GM10248 (cell line): ENCODE measurements around the gene CADPS.

Experiments
- CTCF ChIA-PET: fragments of 300-600 bp; sonication (Branson Sonifier 250); formaldehyde crosslinking; extraction: SDS; loops from one replicate; lab custom pipeline; 2021; ENCODE audit warnings: antibody characterized with exemption; lab: Yijun Ruan, JAX
- POLR2A ChIA-PET: fragments of 350-650 bp; sonication (Branson Sonifier 250); formaldehyde crosslinking; extraction: SDS; loops from one replicate; lab custom pipeline; 2020; ENCODE audit warnings: antibody characterized with exemption; lab: Yijun Ruan, JAX
- DNase-seq: peaks from one replicate; pipeline ENCODE4 v3.0.0; 2012; ENCODE audit errors: extremely low spot score
- TF ChIP-seq, protein P1 (sequence below): IDR thresholded peaks from 2 replicates; pipeline ENCODE4 v1.5.1; 2012; ENCODE audit warnings: mild to moderate bottlenecking, low read depth; ENCODE audit errors: extremely low read depth, missing control alignments, control extremely low read depth

The CADPS gene

DNA sequence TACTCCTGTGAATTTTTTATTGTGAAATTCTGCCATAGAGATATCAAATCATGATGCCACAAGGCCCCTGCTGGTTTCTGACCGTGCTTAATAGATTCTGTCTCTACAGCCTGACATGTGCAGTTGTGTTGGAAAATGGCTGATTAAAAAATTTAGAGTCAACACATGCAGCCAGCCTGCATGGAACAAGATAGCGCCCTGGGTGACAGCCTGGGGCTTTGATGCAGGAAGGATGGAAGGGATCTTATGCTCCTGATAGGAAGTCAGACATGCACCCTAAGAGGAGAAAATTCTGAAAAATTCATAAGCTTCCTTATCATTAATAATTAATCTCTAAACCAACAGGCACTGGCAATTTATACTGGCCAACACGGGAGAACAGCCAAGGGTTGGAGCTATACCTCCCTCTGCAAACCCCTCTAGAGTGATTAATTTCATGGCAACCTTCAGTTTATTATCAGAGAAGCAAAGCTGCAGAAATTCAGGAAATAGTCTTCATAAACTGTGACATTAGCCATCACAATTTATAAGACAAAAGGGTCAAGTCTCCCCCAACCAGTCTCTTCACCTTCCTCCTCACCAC, 198.4 kb downstream of the CADPS start:
- TF ChIP-seq, protein P1, sequence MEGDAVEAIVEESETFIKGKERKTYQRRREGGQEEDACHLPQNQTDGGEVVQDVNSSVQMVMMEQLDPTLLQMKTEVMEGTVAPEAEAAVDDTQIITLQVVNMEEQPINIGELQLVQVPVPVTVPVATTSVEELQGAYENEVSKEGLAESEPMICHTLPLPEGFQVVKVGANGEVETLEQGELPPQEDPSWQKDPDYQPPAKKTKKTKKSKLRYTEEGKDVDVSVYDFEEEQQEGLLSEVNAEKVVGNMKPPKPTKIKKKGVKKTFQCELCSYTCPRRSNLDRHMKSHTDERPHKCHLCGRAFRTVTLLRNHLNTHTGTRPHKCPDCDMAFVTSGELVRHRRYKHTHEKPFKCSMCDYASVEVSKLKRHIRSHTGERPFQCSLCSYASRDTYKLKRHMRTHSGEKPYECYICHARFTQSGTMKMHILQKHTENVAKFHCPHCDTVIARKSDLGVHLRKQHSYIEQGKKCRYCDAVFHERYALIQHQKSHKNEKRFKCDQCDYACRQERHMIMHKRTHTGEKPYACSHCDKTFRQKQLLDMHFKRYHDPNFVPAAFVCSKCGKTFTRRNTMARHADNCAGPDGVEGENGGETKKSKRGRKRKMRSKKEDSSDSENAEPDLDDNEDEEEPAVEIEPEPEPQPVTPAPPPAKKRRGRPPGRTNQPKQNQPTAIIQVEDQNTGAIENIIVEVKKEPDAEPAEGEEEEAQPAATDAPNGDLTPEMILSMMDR = no peak
- ChIA-PET CTCF (interaction anchor here (1.3 to 1.5 kb wide), 2 partner anchors 9 to 11 kb away, joined by 4 read pairs; no protein-coding TSS in a partner anchor), POLR2A (no interaction called here)
- no peak for DNase-seq

DNA sequence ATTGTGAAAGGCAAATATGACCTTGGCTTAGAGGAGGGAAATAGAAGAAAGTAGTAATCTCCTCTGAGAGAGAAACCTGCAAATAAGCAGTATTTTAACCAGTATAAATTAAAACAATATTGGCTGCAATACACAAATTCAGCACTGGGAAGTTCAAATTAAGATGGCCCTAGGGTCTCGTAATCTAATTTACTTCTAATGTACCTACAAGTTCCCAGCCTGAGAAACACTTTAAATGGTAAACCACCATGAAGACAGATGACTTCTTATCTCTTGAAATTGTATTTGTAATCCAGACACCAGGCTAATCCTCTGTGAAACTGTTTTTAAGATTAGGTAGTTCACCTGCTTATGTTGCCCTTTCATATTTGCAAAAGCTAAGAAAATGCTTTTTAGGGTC, 199.7 kb downstream of the CADPS start:
- TF ChIP-seq, protein P1 = no peak
- CTCF ChIA-PET = no interaction called here
- POLR2A ChIA-PET = no interaction called here

DNA sequence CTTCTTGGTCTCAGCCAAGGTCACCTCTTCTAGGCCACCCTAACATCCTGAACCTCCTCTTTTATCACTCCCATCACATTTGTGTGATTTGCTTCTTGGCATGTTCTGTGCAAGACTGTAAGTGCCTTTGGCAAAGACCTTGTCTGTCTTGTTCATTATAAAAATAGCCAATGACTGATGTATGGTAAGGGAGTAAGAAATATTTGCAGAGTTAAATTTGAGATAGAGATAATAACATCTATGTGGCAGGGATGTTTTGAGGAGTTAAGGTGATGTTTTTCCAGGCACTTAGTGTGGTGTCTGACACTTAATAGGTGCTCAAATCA, 202.3 kb downstream of the CADPS start:
- TF ChIP-seq, protein P1 = no peak
- CTCF ChIA-PET = no interaction called here
- no peak for DNase-seq
- POLR2A ChIA-PET = no interaction called here

More for the DNA sequence above, 199.7 kb downstream of the CADPS start:
- DNase-seq = no peak

DNA sequence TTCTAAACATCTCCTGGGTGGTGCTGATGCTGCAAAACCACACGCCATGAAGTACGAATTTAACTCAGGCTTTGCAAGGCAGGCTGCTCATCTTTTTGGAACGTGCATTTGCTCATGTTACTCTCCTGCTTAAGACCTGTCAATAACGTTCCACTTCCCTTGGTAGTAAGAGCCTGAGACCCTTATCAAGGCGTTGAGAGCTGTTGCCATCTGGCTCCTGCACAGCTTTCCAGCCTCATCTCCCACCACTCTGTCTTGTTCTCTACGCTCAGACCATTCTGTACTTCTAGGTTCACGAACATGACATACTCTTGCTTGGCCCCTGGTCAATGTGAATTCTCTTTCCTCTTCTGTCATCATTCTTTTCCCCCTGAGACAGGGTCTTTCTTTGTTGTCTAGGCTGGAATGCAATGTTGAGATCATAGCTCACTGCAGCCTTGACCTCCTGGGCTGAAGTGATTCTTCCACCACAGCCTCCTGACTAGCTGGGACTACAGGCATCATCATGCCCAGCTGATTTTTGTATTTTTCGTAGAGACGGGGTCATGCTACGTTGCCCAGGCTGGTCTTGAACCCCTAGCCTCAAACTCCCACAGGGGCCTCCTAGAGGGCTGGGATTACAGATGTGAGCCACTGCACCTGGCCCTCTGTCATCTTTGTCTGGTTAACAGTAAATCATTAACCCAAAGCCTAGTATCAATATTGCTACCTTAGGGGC, 202.8 kb downstream of the CADPS start:
- no peak for DNase-seq
- ChIA-PET POLR2A (no interaction called here), CTCF (no interaction called here)

DNA sequence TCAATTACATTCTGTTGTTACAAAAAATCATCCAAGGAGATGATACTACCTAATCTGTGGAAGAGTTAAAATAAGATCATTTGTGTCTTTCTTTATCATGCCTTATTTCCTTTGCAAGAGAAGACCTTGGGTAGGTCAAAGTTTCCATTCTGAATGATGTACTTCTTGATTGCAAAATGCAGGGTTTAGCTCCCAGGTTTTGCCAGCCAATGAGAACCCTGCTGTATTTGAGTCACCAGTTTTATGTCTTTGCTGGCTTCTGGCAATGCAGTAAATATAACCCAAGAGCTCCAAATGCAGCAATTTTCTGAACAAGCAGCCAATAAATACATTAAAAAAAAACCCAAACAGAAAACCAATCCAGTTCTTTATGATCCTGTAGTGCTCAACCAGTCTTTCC, 204.9 kb downstream of the CADPS start:
- no peak for DNase-seq
- TF ChIP-seq, protein P1 = no peak
- POLR2A ChIA-PET = no interaction called here
- CTCF ChIA-PET = interaction anchor here (1.0 to 1.5 kb wide), 3 partner anchors 9 to 20 kb away, joined by 3 to 4 read pairs (median 3); no protein-coding TSS in a partner anchor

More for the DNA sequence above, 202.8 kb downstream of the CADPS start:
- TF ChIP-seq, protein P1 = no peak

DNA sequence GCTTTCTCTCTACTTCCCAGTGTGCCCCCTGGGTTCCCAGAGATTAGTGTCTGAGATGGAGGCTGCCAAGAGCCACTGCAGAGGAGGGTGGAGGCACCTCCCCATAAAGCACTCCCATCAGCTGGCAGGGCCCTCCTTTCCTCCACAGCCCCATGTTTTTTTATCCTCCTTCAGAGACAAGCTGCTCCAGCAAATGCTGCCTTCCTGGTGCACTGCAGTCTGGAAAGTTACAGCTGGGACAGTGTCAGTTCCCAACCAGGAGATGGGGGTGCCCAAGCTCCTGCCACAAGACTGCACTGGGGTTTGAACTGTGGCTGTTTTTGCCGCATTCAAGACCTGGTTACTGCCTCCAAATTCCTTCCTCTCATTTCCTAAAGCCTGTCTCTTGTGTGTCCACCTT, 206.1 kb downstream of the CADPS start:
- no peak for DNase-seq
- ChIA-PET POLR2A (no interaction called here), CTCF (interaction anchor here (1.5 kb wide), 1 partner anchor 21 kb away, joined by 3 read pairs; no protein-coding TSS in a partner anchor)
- TF ChIP-seq, protein P1 = no peak
